Stomach (tissue), 9 donors: Measurements from ENCODE around the gene RNF121. TPM values are rescaled to one million over a fixed set of nuclear protein-coding genes. Genes with fewer than 3 reads are reported as not detected.

Experiments
- DNase-seq, 2 donors: peaks; one replicate each; pipeline versions ENCODE4 v3.0.0 to v3.0.0-alpha.2; 2013 to 2019
- H3K27ac ChIP-seq, 5 donors: fragments of 200-600 bp in 4 of 5; sonication (generic) in 4 of 5; one replicate each; pipeline ENCODE4 v1.5.1; 2013 to 2019; ENCODE audit warnings: mild to moderate bottlenecking in 1 of 5, moderate library complexity in 1 of 5
- H3K27me3 ChIP-seq, 3 donors: fragments of 200-600 bp; sonication (generic); one replicate each; pipeline ENCODE4 v1.5.1; 2017 to 2019; ENCODE audit warnings: mixed run types in 1 of 3
- H3K36me3 ChIP-seq, 4 donors: fragments of 200-600 bp; sonication (generic); 1 replicate in 3 of 4; 2 replicates in 1 of 4; pipeline ENCODE4 v1.5.1; 2016 to 2019
- H3K4me1 ChIP-seq, 4 donors: fragments of 200-600 bp; sonication (generic); one replicate each; pipeline ENCODE4 v1.5.1; 2016 to 2019
- H3K4me3 ChIP-seq, 4 donors: fragments of 200-600 bp; sonication (generic) in 3 of 4; one replicate each; pipeline ENCODE4 v1.5.1; 2016 to 2019; ENCODE audit warnings: mild to moderate bottlenecking in 1 of 4
- H3K9me3 ChIP-seq, 4 donors: fragments of 200-600 bp; sonication (generic); one replicate each; pipeline ENCODE4 v1.5.1; 2016 to 2019
- EP300 ChIP-seq: sonication (generic); formaldehyde crosslinking; IDR thresholded peaks from one replicate; pipeline ENCODE4 v1.6.1; 2017; ENCODE audit warnings: antibody characterized with exemption
- POLR2A ChIP-seq, 4 donors: fragments of 450-650 bp; IDR thresholded peaks; one replicate each; pipeline ENCODE4 v1.6.1; 2016; ENCODE audit warnings: antibody characterized with exemption in 4 of 4, control low read depth in 2 of 4, mild to moderate bottlenecking in 1 of 4, moderate library complexity in 1 of 4
- POLR2AphosphoS5 ChIP-seq, 3 donors: sonication (generic); formaldehyde crosslinking; IDR thresholded peaks; one replicate each; pipeline ENCODE4 v1.6.1; 2016; ENCODE audit warnings: antibody characterized with exemption in 3 of 3
- WGBS, 5 donors: extraction: QIAGEN DNeasy Blood & Tissue Kit in 3 of 5; methylation state at CpG; one replicate each; pipeline versions ENCODE4 v1.1.5 to v1.1.7; 2013 to 2018; 5-methylcytosine and 5-hydroxymethylcytosine counted together
- intact Hi-C: fragments of 100-400 bp; cut with DNase I; formaldehyde crosslinking; loops from one replicate; pipeline ENCODE4 v1.15.1; 2023; ENCODE audit warnings: low total_unique reads
- polyA plus RNA-seq, 3 donors: library from polyadenylated mRNA; stranded (reverse); fragments of 200-250 nt; gene quantifications; one replicate each; pipeline ENCODE4 v1.2.3, GENCODE V29; 2013
- total RNA-seq, 5 donors: library from RNA; depleted of rRNA; stranded (reverse); fragments of >200 nt; gene quantifications; one replicate each; pipeline versions ENCODE4 v1.1.0 to v1.2.3, GENCODE V29; 2014 to 2016
- TF ChIP-seq, protein P1 (sequence below), 7 experiments: fragments of 450-650 bp in 4 of 7; fragments of 200-600 bp in 3 of 7; sonication (generic) in 3 of 7; IDR thresholded peaks; one replicate each; pipeline ENCODE4 v1.5.1; 2016 to 2019; ENCODE audit warnings: antibody characterized with exemption in 7 of 7, control low read depth in 2 of 7, mild to moderate bottlenecking in 1 of 7
- donor health status: healthy with polysubstance abuse.
- donor health status: Bipolar disorder and iron deficiency.
- donor health status: healthy.

RNF121 gene
- total and polyA plus RNA-seq, 8 donors, result 10.0 to 363 (median 20.8) TPM

DNA sequence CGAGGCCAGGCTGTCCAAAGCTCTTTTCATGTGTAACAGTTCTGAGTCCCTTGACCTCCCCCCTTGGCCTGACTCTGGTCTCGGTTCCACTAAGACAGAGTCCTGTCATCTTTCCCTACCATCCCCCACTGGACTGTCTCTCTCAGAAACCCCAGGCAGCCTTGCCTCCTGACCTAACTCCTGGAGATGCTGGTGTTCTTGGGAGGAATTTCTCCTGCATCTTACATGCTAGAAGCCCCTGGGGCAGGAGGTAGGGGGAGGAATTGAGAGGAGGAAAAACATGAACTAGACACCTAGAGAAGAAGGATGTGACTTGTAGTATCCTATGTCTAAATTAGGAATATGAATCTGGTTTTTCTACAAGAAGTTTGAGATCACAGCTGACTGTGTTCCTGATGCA lies 69.2 kb downstream of the RNF121 start:
- 91 to 100% (median 97%) methylated on average over 2 of the region's 2 CpGs for WGBS, 5 donors
- Histone ChIP-seq H3K27ac (peak overlapping the region in 2 of 5 donors; percentile 70 to 88), H3K4me1 (peaks cover 15 to 47% (median 33%) of the 10 kb centered on the region in 4 donors), H3K27me3 (no peaks in the 10 kb centered on the region), H3K36me3 (peaks cover 4 to 46% (median 40%) of the 10 kb centered on the region in 4 donors), H3K4me3 (no peak overlapping the region), H3K9me3 (no peaks in the 10 kb centered on the region)
- intact Hi-C loops, result no loop called here
- TF ChIP-seq, protein P1, sequence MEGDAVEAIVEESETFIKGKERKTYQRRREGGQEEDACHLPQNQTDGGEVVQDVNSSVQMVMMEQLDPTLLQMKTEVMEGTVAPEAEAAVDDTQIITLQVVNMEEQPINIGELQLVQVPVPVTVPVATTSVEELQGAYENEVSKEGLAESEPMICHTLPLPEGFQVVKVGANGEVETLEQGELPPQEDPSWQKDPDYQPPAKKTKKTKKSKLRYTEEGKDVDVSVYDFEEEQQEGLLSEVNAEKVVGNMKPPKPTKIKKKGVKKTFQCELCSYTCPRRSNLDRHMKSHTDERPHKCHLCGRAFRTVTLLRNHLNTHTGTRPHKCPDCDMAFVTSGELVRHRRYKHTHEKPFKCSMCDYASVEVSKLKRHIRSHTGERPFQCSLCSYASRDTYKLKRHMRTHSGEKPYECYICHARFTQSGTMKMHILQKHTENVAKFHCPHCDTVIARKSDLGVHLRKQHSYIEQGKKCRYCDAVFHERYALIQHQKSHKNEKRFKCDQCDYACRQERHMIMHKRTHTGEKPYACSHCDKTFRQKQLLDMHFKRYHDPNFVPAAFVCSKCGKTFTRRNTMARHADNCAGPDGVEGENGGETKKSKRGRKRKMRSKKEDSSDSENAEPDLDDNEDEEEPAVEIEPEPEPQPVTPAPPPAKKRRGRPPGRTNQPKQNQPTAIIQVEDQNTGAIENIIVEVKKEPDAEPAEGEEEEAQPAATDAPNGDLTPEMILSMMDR (IDR thresholded peaks at IDR 0.05), result no peak
- TF ChIP-seq POLR2AphosphoS5 (IDR thresholded peaks at IDR 0.05) (no peak), EP300 (no peak), POLR2A (IDR thresholded peaks at IDR 0.05) (no peak)
- no peak for DNase-seq

DNA sequence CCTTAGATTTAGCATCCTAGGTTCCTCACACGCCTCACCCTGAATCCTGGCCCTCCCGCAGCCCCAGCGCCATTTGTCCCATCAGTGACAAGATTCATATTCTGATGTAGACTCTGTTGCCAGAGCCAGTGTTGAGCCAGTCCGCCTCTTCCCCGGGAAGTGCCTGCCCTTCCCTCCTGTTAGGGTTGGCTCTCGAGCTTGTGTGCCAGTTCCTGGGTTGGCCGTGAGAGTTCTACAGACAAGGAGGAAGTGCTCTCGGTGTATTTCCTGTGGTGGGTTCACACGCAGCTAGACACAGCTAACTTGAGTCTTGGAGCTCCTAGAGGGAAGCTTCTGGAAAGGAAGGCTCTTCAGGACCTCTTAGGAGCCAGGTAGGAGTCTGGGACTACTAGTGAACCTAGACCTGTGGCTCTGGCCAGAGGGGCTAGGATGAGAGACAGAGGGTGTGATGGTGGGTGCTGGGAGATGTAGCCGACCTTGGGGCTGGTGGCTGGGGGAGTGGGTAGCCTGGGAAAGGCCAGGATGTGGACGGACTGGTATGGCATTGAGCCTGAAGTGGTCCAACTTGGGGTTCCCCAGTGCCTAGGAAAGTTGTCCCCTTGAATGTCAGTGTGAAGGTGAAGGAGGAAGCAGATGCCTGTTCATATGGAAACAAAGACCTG lies 69.9 kb downstream of the RNF121 start, which contains the start of gene IL18BP:
Gene IL18BP (plus strand): TSS at position 261 of the 662 bp plus-strand sequence. CDS start 1,076 bp downstream, outside the sequence.
- Histone ChIP-seq H3K4me1 (peaks cover 15 to 54% (median 33%) of the 10 kb centered on the region in 4 donors), H3K4me3 (peak within 1 kb of the TSS; percentile 16 to 44 (median 23)), H3K27ac (peak within 1 kb of the TSS; percentile 20 to 88 (median 70)), H3K36me3 (peaks cover 12 to 54% (median 47%) of the 10 kb centered on the region in 4 donors), H3K27me3 (no peaks in the 10 kb centered on the region), H3K9me3 (no peaks in the 10 kb centered on the region)
- no peak for DNase-seq
- TF ChIP-seq POLR2AphosphoS5 (IDR thresholded peaks at IDR 0.05) (peak in 1 of 3 donors; percentile 11), POLR2A (IDR thresholded peaks at IDR 0.05) (no peak)
- intact Hi-C loops, result no loop called here
- 69 to 77% (median 75%) methylated on average over 11 of the region's 11 CpGs for WGBS, 5 donors

DNA sequence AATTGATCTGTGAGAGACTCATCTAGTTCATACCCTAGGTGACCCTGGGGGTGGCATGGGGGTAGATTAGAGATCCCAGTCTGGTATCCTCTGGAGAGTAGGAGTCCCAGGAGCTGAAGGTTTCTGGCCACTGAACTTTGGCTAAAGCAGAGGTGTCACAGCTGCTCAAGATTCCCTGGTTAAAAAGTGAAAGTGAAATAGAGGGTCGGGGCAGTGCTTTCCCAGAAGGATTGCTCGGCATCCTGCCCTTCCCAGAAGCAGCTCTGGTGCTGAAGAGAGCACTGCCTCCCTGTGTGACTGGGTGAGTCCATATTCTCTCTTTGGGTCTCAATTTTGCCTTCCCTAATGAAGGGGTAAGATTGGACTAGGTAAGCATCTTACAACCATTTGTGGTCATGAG lies 70.5 kb downstream of the RNF121 start:
- WGBS, 5 donors, result 3 to 16% (median 8%) methylated on average over 2 of the region's 2 CpGs
- peak in 1 of 2 donors; percentile 47 for DNase-seq

DNA sequence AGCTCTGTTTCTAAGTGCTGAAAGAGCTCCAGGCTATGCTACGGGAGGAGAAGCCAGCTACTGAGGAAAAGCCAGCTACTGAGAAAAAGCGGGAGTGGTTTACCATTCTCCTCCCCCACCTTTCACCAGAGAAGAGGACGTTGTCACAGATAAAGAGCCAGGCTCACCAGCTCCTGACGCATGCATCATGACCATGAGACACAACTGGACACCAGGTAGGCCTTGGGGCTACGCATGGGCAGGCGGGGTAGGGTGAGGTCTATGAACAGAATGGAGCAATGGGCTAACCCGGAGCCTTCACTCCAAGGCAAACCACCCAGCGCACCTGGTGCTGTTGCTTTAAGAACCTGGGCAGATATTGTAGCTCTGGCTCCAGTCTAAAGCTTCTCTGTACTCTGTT lies 71.0 kb downstream of the RNF121 start:
- 53 to 68% (median 56%) methylated on average over 8 of the region's 8 CpGs for WGBS, 5 donors
- Histone ChIP-seq H3K27ac (peak overlapping the region; percentile 20 to 88 (median 70)), H3K9me3 (no peaks in the 10 kb centered on the region), H3K4me3 (peak overlapping the region; percentile 16 to 44 (median 23)), H3K27me3 (no peaks in the 10 kb centered on the region), H3K36me3 (peaks cover 22 to 64% (median 57%) of the 10 kb centered on the region in 4 donors), H3K4me1 (peaks cover 15 to 60% (median 33%) of the 10 kb centered on the region in 4 donors)
- DNase-seq, result no peak
- TF ChIP-seq EP300, result no peak
- TF ChIP-seq POLR2AphosphoS5 (IDR thresholded peaks at IDR 0.05), result no peak
- TF ChIP-seq, protein P1 (IDR thresholded peaks at IDR 0.05), result no peak
- TF ChIP-seq POLR2A (IDR thresholded peaks at IDR 0.05), result no peak
- intact Hi-C loops, result no loop called here

More for the DNA sequence above, 70.5 kb downstream of the RNF121 start:
- Histone ChIP-seq H3K9me3 (no peaks in the 10 kb centered on the region), H3K27ac (peak overlapping the region; percentile 20 to 88 (median 70)), H3K4me3 (peak overlapping the region; percentile 16 to 44 (median 23)), H3K27me3 (no peaks in the 10 kb centered on the region), H3K36me3 (peaks cover 17 to 59% (median 53%) of the 10 kb centered on the region in 4 donors), H3K4me1 (peaks cover 15 to 58% (median 33%) of the 10 kb centered on the region in 4 donors)
- intact Hi-C loops, result no loop called here
- TF ChIP-seq EP300 (no peak), POLR2AphosphoS5 (IDR thresholded peaks at IDR 0.05) (peak in 1 of 3 donors; percentile 54), POLR2A (IDR thresholded peaks at IDR 0.05) (no peak)
- TF ChIP-seq, protein P1 (IDR thresholded peaks at IDR 0.05), result no peak
